Measurements from ENCODE around the gene RPTOR. TPM values are rescaled to one million over a fixed set of nuclear protein-coding genes. Genes with fewer than 3 reads are reported as not detected.

RPTOR gene
- polyA plus RNA-seq, 1 of the 3 experiments (the other 2 are of a cell fraction): 14.9 TPM

GRCh38 chr17:80662557-80662956 lies 117.9 kb downstream of the RPTOR start:
- TF ChIP-seq, protein P1, sequence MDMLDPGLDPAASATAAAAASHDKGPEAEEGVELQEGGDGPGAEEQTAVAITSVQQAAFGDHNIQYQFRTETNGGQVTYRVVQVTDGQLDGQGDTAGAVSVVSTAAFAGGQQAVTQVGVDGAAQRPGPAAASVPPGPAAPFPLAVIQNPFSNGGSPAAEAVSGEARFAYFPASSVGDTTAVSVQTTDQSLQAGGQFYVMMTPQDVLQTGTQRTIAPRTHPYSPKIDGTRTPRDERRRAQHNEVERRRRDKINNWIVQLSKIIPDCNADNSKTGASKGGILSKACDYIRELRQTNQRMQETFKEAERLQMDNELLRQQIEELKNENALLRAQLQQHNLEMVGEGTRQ (IDR thresholded peaks at IDR 0.05; ENCODE audit: borderline replicate concordance, low read depth, low read length): no peak
- no peak for TF ChIP-seq MXI1 (IDR thresholded peaks at IDR 0.05; ENCODE audit: low read depth, low read length)
- TF ChIP-seq TAF1 (IDR thresholded peaks at IDR 0.05; ENCODE audit: borderline replicate concordance, low read depth, low read length): no peak
- no peak for TF ChIP-seq SMC3 (IDR thresholded peaks at IDR 0.05; ENCODE audit: low read depth, low read length)
- no peak for TF ChIP-seq MEF2A (IDR thresholded peaks at IDR 0.05; ENCODE audit: borderline replicate concordance, low read depth)
- no peak for TF ChIP-seq GATA2 (CRISPR knock-in tag; IDR thresholded peaks at IDR 0.05)
- no peak for TF ChIP-seq GABPA (IDR thresholded peaks at IDR 0.05; ENCODE audit: low read depth)
- TF ChIP-seq TCF12 (IDR thresholded peaks at IDR 0.05): no peak
- TF ChIP-seq JUND (IDR thresholded peaks at IDR 0.05): no peak
- TF ChIP-seq EP300 (IDR thresholded peaks at IDR 0.05; ENCODE audit: borderline replicate concordance in 1 of 2, low read depth in 1 of 2, low read length in 1 of 2): no peak
- no peak for TF ChIP-seq NFIC (IDR thresholded peaks at IDR 0.05; ENCODE audit: borderline replicate concordance)
- no peak for TF ChIP-seq FOXJ3 (CRISPR knock-in tag; IDR thresholded peaks at IDR 0.05)
- TF ChIP-seq, protein P2, sequence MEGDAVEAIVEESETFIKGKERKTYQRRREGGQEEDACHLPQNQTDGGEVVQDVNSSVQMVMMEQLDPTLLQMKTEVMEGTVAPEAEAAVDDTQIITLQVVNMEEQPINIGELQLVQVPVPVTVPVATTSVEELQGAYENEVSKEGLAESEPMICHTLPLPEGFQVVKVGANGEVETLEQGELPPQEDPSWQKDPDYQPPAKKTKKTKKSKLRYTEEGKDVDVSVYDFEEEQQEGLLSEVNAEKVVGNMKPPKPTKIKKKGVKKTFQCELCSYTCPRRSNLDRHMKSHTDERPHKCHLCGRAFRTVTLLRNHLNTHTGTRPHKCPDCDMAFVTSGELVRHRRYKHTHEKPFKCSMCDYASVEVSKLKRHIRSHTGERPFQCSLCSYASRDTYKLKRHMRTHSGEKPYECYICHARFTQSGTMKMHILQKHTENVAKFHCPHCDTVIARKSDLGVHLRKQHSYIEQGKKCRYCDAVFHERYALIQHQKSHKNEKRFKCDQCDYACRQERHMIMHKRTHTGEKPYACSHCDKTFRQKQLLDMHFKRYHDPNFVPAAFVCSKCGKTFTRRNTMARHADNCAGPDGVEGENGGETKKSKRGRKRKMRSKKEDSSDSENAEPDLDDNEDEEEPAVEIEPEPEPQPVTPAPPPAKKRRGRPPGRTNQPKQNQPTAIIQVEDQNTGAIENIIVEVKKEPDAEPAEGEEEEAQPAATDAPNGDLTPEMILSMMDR (IDR thresholded peaks at IDR 0.05): no peak
- no peak for TF ChIP-seq MAX (IDR thresholded peaks at IDR 0.05; ENCODE audit: low read depth)
- TF ChIP-seq SIN3A (IDR thresholded peaks at IDR 0.05; ENCODE audit: borderline replicate concordance, low read depth, low read length): no peak
- H3K9ac ChIP-seq: no peak overlapping the region
- H3K4me1 ChIP-seq (ENCODE audit: control insufficient read depth in 1 of 2, insufficient read depth in 2 of 2, low read depth in 1 of 2, low read length in 1 of 2): peaks cover 0 to 16% of the 10 kb centered on the region in 2 experiments; a peak in 1 of 4 replicates
- H3F3A ChIP-seq (replicated peaks; ENCODE audit: insufficient read depth): no peaks in the 10 kb centered on the region
- 95% methylated on average over 6 of the region's 6 CpGs for WGBS (ENCODE audit: low lambda C conversion rate)
- peaks cover 44% of the 10 kb centered on the region for H3K79me2 ChIP-seq (ENCODE audit: insufficient read depth)
- H3K4me2 ChIP-seq: no peak overlapping the region
- H4K20me1 ChIP-seq (ENCODE audit: insufficient read depth): peaks cover 16% of the 10 kb centered on the region
- H2AFZ ChIP-seq (ENCODE audit: low read depth): no peak overlapping the region
- no peak for DNase-seq
- ChIA-PET POLR2A (no interaction called here), CTCF (interaction anchor here (1.0 kb wide), 1 partner anchor 13 kb away, joined by 5 read pairs; no protein-coding TSS in a partner anchor)
- no peaks in the 10 kb centered on the region for H3K36me3 ChIP-seq (replicated peaks in 1 of 2; ENCODE audit: control insufficient read depth in 1 of 2, insufficient read depth in 2 of 2, low read length in 1 of 2)
- H3K9me3 ChIP-seq: no peaks in the 10 kb centered on the region
- H3K4me3 ChIP-seq (ENCODE audit: low read depth in 2 of 2, low read length in 1 of 2): no peak overlapping the region
- H3K9me2 ChIP-seq: no peaks in the 10 kb centered on the region
- no peak overlapping the region for H3K27ac ChIP-seq (ENCODE audit: low read depth in 2 of 2, low read length in 1 of 2)
- H3K27me3 ChIP-seq (ENCODE audit: insufficient read depth): no peaks in the 10 kb centered on the region

GRCh38 chr17:80663781-80664206 lies 119.2 kb downstream of the RPTOR start:
- DNase-seq: no peak
- no peaks in the 10 kb centered on the region for H3K9me3 ChIP-seq
- peaks cover 0 to 16% of the 10 kb centered on the region in 2 experiments; a peak in 1 of 4 replicates for H3K4me1 ChIP-seq (ENCODE audit: control insufficient read depth in 1 of 2, insufficient read depth in 2 of 2, low read depth in 1 of 2, low read length in 1 of 2)
- no peak overlapping the region for H2AFZ ChIP-seq (ENCODE audit: low read depth)
- CTCF ChIA-PET: no interaction called here
- no peak overlapping the region for H3K4me2 ChIP-seq
- no peaks in the 10 kb centered on the region for H3K9me2 ChIP-seq
- H4K20me1 ChIP-seq (ENCODE audit: insufficient read depth): peaks cover 16% of the 10 kb centered on the region
- no peaks in the 10 kb centered on the region for H3F3A ChIP-seq (replicated peaks; ENCODE audit: insufficient read depth)
- H3K27me3 ChIP-seq (ENCODE audit: insufficient read depth): no peaks in the 10 kb centered on the region
- no peaks in the 10 kb centered on the region for H3K36me3 ChIP-seq (replicated peaks in 1 of 2; ENCODE audit: control insufficient read depth in 1 of 2, insufficient read depth in 2 of 2, low read length in 1 of 2)
- 91% methylated on average over 11 of the region's 11 CpGs for WGBS (ENCODE audit: low lambda C conversion rate)
- H3K4me3 ChIP-seq (ENCODE audit: low read depth in 2 of 2, low read length in 1 of 2): no peak overlapping the region
- H3K9ac ChIP-seq: no peak overlapping the region
- POLR2A ChIA-PET: no interaction called here
- peaks cover 36% of the 10 kb centered on the region for H3K79me2 ChIP-seq (ENCODE audit: insufficient read depth)
- no peak overlapping the region for H3K27ac ChIP-seq (ENCODE audit: low read depth in 2 of 2, low read length in 1 of 2)
- TF ChIP-seq JUND (IDR thresholded peaks at IDR 0.05) (no peak), YY1 (IDR thresholded peaks at IDR 0.05; ENCODE audit: low read depth) (no peak), RCOR1 (IDR thresholded peaks at IDR 0.05; ENCODE audit: low read length) (no peak), RXRA (IDR thresholded peaks at IDR 0.05; ENCODE audit: borderline replicate concordance, low read depth) (no peak), REST (IDR thresholded peaks at IDR 0.05; ENCODE audit: low read depth, low read length) (no peak), GATA2 (CRISPR knock-in tag; IDR thresholded peaks at IDR 0.05) (no peak)
- TF ChIP-seq, protein P2 (IDR thresholded peaks at IDR 0.05): no peak
